GM19043 (cell line): ENCODE data around the gene NOL4L.

ENCODE experiments used
- ATAC-seq: cut with Tn5 transposase; IDR thresholded peaks from one replicate; pipeline ENCODE4 v1.9.1; 2021; ENCODE audit warnings: low read depth; ENCODE audit not compliant: unreplicated experiment

Gene NOL4L

GRCh38 chr20:32463642-32464400 is 121.3 kb downstream of the NOL4L start:
- ATAC-seq: no peak

- no peak for ATAC-seq
Measured at GRCh38 chr20:32462900-32463641, 122.1 kb downstream of the NOL4L start.

GRCh38 chr20:32461836-32462600 is 123.1 kb downstream of the NOL4L start:
- ATAC-seq: no peak

- ATAC-seq: no peak
Measured at GRCh38 chr20:32460683-32461320, 124.3 kb downstream of the NOL4L start.

GRCh38 chr20:32460231-32460630 is 124.9 kb downstream of the NOL4L start:
- no peak for ATAC-seq

GRCh38 chr20:32458837-32459220 is 126.3 kb downstream of the NOL4L start:
- no peak for ATAC-seq

GRCh38 chr20:32458061-32458836 is 126.9 kb downstream of the NOL4L start:
- ATAC-seq: no peak

- ATAC-seq: peak; percentile 50
Measured at GRCh38 chr20:32457479-32457986, 127.6 kb downstream of the NOL4L start.

- peak; percentile 37 for ATAC-seq
Measured at GRCh38 chr20:32456869-32457478, 128.2 kb downstream of the NOL4L start.

- no peak for ATAC-seq
Measured at GRCh38 chr20:32455901-32456701, 129.0 kb downstream of the NOL4L start.

GRCh38 chr20:32455171-32455900 is 129.8 kb downstream of the NOL4L start:
- ATAC-seq: no peak

GRCh38 chr20:32454164-32455145 is 130.7 kb downstream of the NOL4L start:
- ATAC-seq: no peak

- ATAC-seq: no peak
Measured at GRCh38 chr20:32453467-32454163, 131.5 kb downstream of the NOL4L start.

GRCh38 chr20:32452776-32453466 is 132.2 kb downstream of the NOL4L start:
- no peak for ATAC-seq

GRCh38 chr20:32451682-32452461 is 133.3 kb downstream of the NOL4L start:
- ATAC-seq: no peak
